Lower leg skin (tissue), 4 donors: ENCODE data around the gene ANKRD23. TPM values are rescaled to one million over a fixed set of nuclear protein-coding genes. Genes with fewer than 3 reads are reported as not detected.

Experiments
- DNase-seq, 2 donors: peaks; one replicate each; pipeline ENCODE4 v3.0.0-alpha.2; 2019; ENCODE audit warnings: low spot score in 2 of 2
- H3K4me3 ChIP-seq: fragments of 200-600 bp; sonication (generic); 2 replicates; pipeline ENCODE4 v1.5.1; 2017; ENCODE audit warnings: mild to moderate bottlenecking, low read depth; ENCODE audit not compliant: poor library complexity, severe bottlenecking
- POLR2A ChIP-seq, 2 donors: fragments of 450-650 bp; IDR thresholded peaks; one replicate each; pipeline ENCODE4 v1.6.1; 2016 to 2017; ENCODE audit warnings: antibody characterized with exemption in 2 of 2, mild to moderate bottlenecking in 1 of 2, moderate library complexity in 1 of 2
- WGBS, 2 donors: methylation state at CpG; one replicate each; pipeline ENCODE4 v1.1.5; 2018; 5-methylcytosine and 5-hydroxymethylcytosine counted together
- intact Hi-C: fragments of 100-400 bp; cut with DNase I; formaldehyde crosslinking; loops from one replicate; pipeline ENCODE4 v1.15.0; 2023; ENCODE audit warnings: low total_unique reads
- total RNA-seq, 4 donors: library from RNA; depleted of rRNA; stranded (reverse); fragments of >200 nt; gene quantifications; one replicate each; pipeline ENCODE4 v1.1.0, GENCODE V29; 2016
- TF ChIP-seq, protein P1 (sequence below), 3 donors: fragments of 450-650 bp; IDR thresholded peaks; one replicate each; pipeline ENCODE4 v1.5.1; 2016; ENCODE audit warnings: antibody characterized with exemption in 3 of 3, mild to moderate bottlenecking in 3 of 3, moderate library complexity in 2 of 3

ANKRD23 gene
- total RNA-seq, 4 donors from 2014 or later: 4.9 to 12.4 (median 8.8) TPM

DNA sequence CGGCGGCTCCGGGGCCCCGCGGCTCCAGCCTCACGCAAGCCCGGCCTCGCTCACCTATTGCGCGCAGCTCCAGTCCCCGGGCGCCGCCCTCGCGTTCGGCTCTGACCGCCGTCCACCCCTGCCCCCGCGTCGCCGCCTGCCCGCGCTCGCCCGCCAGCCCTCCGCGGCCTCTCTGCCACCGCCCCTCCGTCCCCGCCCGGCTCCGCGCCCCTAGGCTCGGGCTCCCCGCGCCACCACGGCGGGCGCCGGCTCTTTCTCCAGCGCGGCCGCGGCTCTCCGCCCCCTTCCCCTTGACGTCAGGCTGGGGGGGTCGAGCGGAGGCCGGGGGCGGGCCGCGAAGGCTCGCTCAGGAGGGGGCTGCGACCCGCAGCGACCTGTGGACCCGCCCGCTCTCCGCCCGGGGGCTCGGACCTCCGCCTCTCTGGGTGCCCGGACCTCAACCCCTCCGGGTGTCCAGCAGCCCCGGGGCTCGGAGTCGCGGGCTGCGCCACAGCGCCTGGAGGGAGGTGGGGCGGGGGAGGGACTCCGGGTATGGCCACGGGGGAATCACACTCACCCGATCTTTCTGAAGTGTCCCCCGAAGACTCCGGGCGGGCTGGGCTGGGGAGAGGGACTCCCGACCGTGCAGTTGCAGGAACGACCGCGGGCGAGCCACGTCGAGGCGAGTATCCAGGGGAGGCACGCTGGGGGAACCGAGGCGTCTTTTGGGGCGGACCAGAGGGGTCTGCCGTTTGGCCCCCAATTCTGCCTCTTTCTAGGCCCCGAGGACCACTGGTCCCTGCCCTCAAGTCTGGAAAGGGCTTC lies 26.2 kb upstream of the ANKRD23 start, which contains the start of gene SEMA4C:
TSS of gene SEMA4C (minus strand) at position 259 of the 804 bp plus-strand sequence. CDS start 2,194 bp downstream, outside the sequence.
- H3K4me3 ChIP-seq: peak within 1 kb of the TSS; percentile 74
- TF ChIP-seq, protein P1, sequence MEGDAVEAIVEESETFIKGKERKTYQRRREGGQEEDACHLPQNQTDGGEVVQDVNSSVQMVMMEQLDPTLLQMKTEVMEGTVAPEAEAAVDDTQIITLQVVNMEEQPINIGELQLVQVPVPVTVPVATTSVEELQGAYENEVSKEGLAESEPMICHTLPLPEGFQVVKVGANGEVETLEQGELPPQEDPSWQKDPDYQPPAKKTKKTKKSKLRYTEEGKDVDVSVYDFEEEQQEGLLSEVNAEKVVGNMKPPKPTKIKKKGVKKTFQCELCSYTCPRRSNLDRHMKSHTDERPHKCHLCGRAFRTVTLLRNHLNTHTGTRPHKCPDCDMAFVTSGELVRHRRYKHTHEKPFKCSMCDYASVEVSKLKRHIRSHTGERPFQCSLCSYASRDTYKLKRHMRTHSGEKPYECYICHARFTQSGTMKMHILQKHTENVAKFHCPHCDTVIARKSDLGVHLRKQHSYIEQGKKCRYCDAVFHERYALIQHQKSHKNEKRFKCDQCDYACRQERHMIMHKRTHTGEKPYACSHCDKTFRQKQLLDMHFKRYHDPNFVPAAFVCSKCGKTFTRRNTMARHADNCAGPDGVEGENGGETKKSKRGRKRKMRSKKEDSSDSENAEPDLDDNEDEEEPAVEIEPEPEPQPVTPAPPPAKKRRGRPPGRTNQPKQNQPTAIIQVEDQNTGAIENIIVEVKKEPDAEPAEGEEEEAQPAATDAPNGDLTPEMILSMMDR (IDR thresholded peaks at IDR 0.05): no peak
- intact Hi-C loops: no loop called here
- 0 to 1% methylated on average over 52 to 53 of the region's 93 CpGs for WGBS, 2 donors
- DNase-seq: peak in 1 of 2 donors; percentile 91

DNA sequence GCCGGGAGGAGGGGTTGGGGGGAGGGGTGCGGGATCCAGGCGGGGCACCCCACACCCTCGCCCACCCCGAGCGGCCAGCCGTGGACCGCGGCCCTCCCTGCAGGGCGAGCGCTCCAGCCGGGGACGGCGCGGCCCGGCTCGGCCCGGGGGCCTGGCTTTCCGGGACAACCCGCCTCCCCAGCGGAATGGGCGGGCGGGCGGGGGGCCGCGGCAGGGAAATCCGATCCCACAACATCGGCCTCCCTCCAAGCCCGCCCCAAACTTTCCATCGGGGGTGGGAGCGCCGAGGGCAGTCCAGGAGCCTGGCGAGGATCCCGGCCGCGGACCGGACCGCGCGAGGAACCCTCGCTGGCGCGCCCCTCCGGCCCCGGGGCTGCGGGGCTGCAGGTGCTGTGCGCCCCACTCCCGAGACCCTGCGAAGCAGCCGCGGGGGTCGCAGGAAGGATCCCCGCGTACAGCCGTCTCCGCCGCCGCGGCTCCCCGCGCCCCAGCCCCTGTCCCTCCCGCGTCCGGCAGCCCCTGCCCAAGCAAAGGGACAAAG lies 25.5 kb upstream of the ANKRD23 start:
- WGBS, 2 donors: 0% methylated on average over 50 of the region's 64 CpGs; no CpG with 5 or more reads in 1 of the 2 donors
- DNase-seq: peak; percentile 51 to 94
- TF ChIP-seq, protein P1 (IDR thresholded peaks at IDR 0.05): no peak
- TF ChIP-seq POLR2A (IDR thresholded peaks at IDR 0.05): no peak
- H3K4me3 ChIP-seq: peak overlapping the region; percentile 74
- intact Hi-C loops: no loop called here

DNA sequence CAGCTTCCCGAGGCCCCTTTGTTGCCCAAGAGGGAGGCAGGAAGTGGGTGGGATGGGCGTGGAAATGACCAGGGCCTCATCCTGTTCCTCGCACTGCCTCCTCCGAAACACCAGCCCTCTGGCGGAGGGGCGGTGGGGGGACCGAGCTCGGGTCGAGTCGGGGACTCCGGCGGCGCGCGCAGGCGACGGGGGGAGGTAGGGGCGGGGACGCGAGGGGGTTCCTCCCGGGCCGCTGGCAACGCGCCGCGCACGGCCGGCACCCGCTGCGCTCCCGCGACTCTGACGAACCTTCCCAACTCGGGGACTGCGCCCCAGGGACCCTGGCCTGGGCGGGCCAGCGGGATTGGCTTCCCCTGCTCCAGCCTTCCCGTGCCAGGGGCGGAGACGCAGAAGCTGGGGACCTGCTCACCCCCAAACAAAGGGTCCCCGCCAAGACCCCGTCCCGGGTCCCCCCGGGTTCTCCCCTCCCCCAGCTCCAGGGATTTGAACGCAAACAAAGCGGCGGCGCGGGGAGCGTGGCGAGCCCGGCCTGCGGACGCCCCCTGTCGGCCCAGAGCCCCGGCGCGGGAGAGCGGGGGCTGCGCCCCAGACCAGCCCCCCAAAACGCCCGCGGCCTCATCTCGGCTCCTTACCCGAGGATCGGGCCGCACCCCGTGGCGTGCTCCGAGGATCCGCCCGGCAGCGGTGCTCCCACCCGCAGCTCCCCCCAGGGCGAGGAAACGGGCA lies 24.9 kb upstream of the ANKRD23 start:
- TF ChIP-seq, protein P1 (IDR thresholded peaks at IDR 0.05): no peak
- 0 to 3% methylated on average over 19 to 20 of the region's 76 CpGs for WGBS, 2 donors
- intact Hi-C loops: no loop called here
- H3K4me3 ChIP-seq: peak overlapping the region; percentile 74
- DNase-seq: peak; percentile 88 to 98

DNA sequence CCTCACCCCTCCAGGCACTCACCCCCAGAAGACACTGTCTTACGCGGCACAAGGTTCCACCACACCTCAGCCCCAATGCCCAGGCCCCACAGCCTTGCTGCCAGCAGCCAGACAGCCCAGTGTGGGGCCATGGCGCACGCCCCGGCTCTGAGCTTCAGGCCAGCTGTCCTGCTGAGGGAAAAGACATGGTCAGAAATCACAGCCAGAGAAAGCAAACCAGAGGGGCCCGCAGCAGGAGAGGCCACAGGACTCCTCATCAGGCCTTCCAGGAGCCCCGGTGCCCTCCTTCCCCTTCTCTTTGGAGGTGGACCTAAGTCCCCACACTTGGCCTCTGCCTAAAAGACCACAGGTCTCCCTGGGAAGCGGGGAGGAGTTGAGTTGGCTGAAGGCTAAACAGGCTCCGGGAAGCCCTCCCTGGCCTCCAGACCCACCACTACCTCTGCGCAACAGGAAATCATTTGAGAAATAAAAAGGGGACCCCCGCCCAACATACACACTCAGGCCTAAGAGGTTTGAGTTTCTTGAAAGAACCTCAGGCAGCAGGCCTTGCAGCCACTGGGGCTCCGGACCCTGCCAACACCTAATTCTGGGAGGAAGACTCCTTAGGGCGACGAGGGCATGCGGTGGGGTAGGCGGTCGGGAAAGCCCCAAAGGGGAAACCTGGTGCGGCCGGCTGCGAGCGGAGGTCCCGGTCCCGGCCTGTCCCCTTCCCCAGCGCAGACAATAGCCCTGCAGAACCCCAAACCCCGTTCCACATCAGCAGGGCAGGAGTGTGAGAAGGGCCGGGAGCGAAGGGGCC lies 24.1 kb upstream of the ANKRD23 start:
- 8 to 13% methylated on average over 26 to 27 of the region's 27 CpGs for WGBS, 2 donors
- TF ChIP-seq POLR2A (IDR thresholded peaks at IDR 0.05): no peak
- TF ChIP-seq, protein P1 (IDR thresholded peaks at IDR 0.05): no peak
- intact Hi-C loops: no loop called here
- no peak for DNase-seq
- peak overlapping the region; percentile 74 for H3K4me3 ChIP-seq

DNA sequence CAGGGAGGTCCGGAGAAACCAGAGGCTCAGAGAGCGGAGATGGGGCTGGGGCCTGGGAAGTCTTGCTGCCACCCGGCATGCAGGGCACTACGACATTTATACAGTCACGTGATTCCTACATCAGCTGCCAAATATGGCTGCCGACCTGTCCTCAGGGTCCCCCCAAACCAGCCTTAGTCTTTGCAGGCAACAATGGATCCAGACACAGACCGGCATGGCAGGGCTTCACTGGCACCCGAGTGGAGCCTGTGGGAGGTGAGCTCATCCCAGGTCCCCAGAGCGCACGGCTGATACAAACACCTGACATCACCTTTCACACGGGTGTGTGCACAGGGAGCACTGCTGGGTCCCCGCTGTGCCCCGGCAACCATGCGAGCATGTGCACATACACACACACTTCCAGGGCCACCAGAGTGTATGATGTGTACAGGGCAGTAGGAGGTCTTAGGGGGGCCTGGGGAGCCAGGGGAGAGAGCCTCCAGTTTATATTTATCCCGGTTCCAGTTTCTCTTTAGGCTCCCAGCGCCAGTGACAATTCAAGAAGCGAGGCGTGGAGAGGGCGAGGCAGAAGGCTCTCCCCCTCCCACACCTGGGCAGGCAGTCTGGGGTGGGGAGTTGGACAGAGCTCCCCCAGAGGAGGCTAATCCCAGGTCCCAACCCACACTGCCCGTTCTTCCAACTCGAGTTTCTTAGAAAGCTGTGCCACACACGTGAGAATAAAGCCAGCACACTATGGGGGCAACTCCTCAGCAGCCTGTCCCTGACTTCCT lies 23.4 kb upstream of the ANKRD23 start:
- no peak for DNase-seq
- TF ChIP-seq, protein P1 (IDR thresholded peaks at IDR 0.05): no peak
- no peak for TF ChIP-seq POLR2A (IDR thresholded peaks at IDR 0.05)
- 41 to 50% methylated on average over 22 of the region's 22 CpGs for WGBS, 2 donors
- intact Hi-C loops: no loop called here
- H3K4me3 ChIP-seq: no peak overlapping the region
